ENCODE data around the gene ZNF740. TPM values are rescaled to one million over a fixed set of nuclear protein-coding genes. Genes with fewer than 3 reads are reported as not detected.

ZNF740 gene
- total and polyA plus RNA-seq, 10 of the 15 experiments (the other 5 are each of a cell fraction or from before 2014, with no cell fraction given) = 1.4 to 33.6 (median 11.3) TPM

GRCh38 chr12:53181935-53182334 lies 1.4 kb downstream of the ZNF740 start:
- TF ChIP-seq RAD51 (IDR thresholded peaks at IDR 0.05) = no peak
- no peak for TF ChIP-seq STAT3 (IDR thresholded peaks at IDR 0.05; ENCODE audit: low read depth, low read length)
- TF ChIP-seq POU2F2 (IDR thresholded peaks at IDR 0.05; ENCODE audit: borderline replicate concordance, low read depth, low read length) = no peak
- no peak for TF ChIP-seq E2F4 (IDR thresholded peaks at IDR 0.05; ENCODE audit: low read depth, low read length)
- Histone ChIP-seq H2AFZ (ENCODE audit: control insufficient read depth, low read depth, low read length) (no peak overlapping the region), H3K9me3 (replicated peaks; ENCODE audit: control insufficient read depth, insufficient read depth, low read length) (no peaks in the 10 kb centered on the region), H3K79me2 (ENCODE audit: control insufficient read depth, insufficient read depth, low read length) (peaks cover 22% of the 10 kb centered on the region), H3K4me1 (ENCODE audit: control insufficient read depth, insufficient read depth, low read length) (peaks cover 5% of the 10 kb centered on the region; the same call in 1 of the 2 replicates), H3K4me3 (peak overlapping the region; percentile 78), H3K9ac (ENCODE audit: control insufficient read depth, insufficient read depth, low read length) (no peak overlapping the region), H3K36me3 (ENCODE audit: control insufficient read depth in 2 of 2, insufficient read depth in 2 of 2, low read length in 1 of 2) (peaks cover 2 to 6% of the 10 kb centered on the region in 2 experiments; a peak in 3 of 4 replicates), H3K27ac (ENCODE audit: control insufficient read depth, insufficient read depth) (no peak overlapping the region), H4K20me1 (ENCODE audit: control insufficient read depth, insufficient read depth) (no peaks in the 10 kb centered on the region), H3K27me3 (replicated peaks in 1 of 2; ENCODE audit: control insufficient read depth in 2 of 2, insufficient read depth in 2 of 2, low read length in 1 of 2) (no peaks in the 10 kb centered on the region), H3K4me2 (ENCODE audit: control insufficient read depth, insufficient read depth) (peak overlapping the region; percentile 35)
- intact Hi-C loops (cut with micrococcal nuclease; ENCODE audit: unreplicated experiment) (loop anchor here (2.0 kb wide), 2 partner anchors 19 to 23 kb away; no protein-coding TSS in a partner anchor), in situ Hi-C loops (cut with MboI) (no loop called here)
- ChIA-PET RAD21 (ENCODE audit: unreplicated experiment) (interaction anchor here (1.0 to 4.1 kb wide), 9 partner anchors 13 to 86 kb away, joined by 4 to 36 read pairs (median 9); partner anchors contain the start of genes ESPL1 and ITGB7), SMC1A (ENCODE audit: uncharacterized antibody, unreplicated experiment) (interaction anchor here (0.5 to 5.6 kb wide), 14 partner anchors 10 to 116 kb away, joined by 3 to 39 read pairs (median 4); a partner anchor contains a TSS), POLR2A (interaction anchor here (0.6 to 4.3 kb wide), 6 partner anchors 18 to 116 kb away, joined by 3 to 48 read pairs (median 16); partner anchors contain the start of genes ESPL1 and ITGB7), CTCF (interaction anchor here (1.2 to 6.0 kb wide), 15 partner anchors 8 to 170 kb away, joined by 3 to 54 read pairs (median 8); partner anchors contain the start of genes ESPL1, ITGB7 and MYG1)
- FAIRE-seq = no peak
- 100% methylated on average over 2 of the region's 2 CpGs for WGBS (ENCODE audit: insufficient coverage, insufficient replicate concordance, low lambda C conversion rate, missing lambda C conversion rate)
- ATAC-seq = no peak
- no peak for DNase-seq (ENCODE audit: low read depth, low spot score)
- no TSS peak for BruUV-seq (replicated peaks)

- peaks cover 22% of the 10 kb centered on the region for H3K79me2 ChIP-seq (ENCODE audit: control insufficient read depth, insufficient read depth, low read length)
- BruUV-seq (replicated peaks) = no TSS peak
- ChIA-PET RAD21 (ENCODE audit: unreplicated experiment) (interaction anchor here (0.8 to 4.1 kb wide), 7 partner anchors 15 to 37 kb away, joined by 3 to 36 read pairs (median 5); partner anchors contain the start of gene ITGB7), CTCF (interaction anchor here (0.7 to 6.0 kb wide), 11 partner anchors 10 to 138 kb away, joined by 3 to 54 read pairs (median 8); partner anchors contain the start of gene ITGB7), SMC1A (ENCODE audit: uncharacterized antibody, unreplicated experiment) (interaction anchor here (1.2 to 5.6 kb wide), 7 partner anchors 10 to 96 kb away, joined by 4 to 39 read pairs (median 6); a partner anchor contains a TSS), POLR2A (interaction anchor here (3.7 kb wide), 1 partner anchor 17 kb away, joined by 47 read pairs; no protein-coding TSS in a partner anchor)
- in situ Hi-C loops (cut with MboI) (no loop called here), intact Hi-C loops (cut with micrococcal nuclease; ENCODE audit: unreplicated experiment) (no loop called here)
- H3K27me3 ChIP-seq (replicated peaks in 1 of 2; ENCODE audit: control insufficient read depth in 2 of 2, insufficient read depth in 2 of 2, low read length in 1 of 2) = no peaks in the 10 kb centered on the region
- peaks cover 5% of the 10 kb centered on the region; the same call in 1 of the 2 replicates for H3K4me1 ChIP-seq (ENCODE audit: control insufficient read depth, insufficient read depth, low read length)
- DNase-seq (ENCODE audit: low read depth, low spot score) (no peak), ATAC-seq (no peak), FAIRE-seq (no peak)
- H3K27ac ChIP-seq (ENCODE audit: control insufficient read depth, insufficient read depth) = no peak overlapping the region
- H3K9me3 ChIP-seq (replicated peaks; ENCODE audit: control insufficient read depth, insufficient read depth, low read length) = no peaks in the 10 kb centered on the region
- H3K4me3 ChIP-seq = peak overlapping the region; percentile 78; the same call in 1 of the 2 replicates
- H3K36me3 ChIP-seq (ENCODE audit: control insufficient read depth in 2 of 2, insufficient read depth in 2 of 2, low read length in 1 of 2) = peaks cover 5 to 8% of the 10 kb centered on the region in 2 experiments; a peak in 3 of 4 replicates
- H2AFZ ChIP-seq (ENCODE audit: control insufficient read depth, low read depth, low read length) = no peak overlapping the region
- peak overlapping the region; percentile 35 for H3K4me2 ChIP-seq (ENCODE audit: control insufficient read depth, insufficient read depth)
- no peaks in the 10 kb centered on the region for H4K20me1 ChIP-seq (ENCODE audit: control insufficient read depth, insufficient read depth)
- 95% methylated on average over 2 of the region's 2 CpGs for WGBS (ENCODE audit: insufficient coverage, insufficient replicate concordance, low lambda C conversion rate, missing lambda C conversion rate)
- H3K9ac ChIP-seq (ENCODE audit: control insufficient read depth, insufficient read depth, low read length) = no peak overlapping the region
- TF ChIP-seq USF2 (IDR thresholded peaks at IDR 0.05; ENCODE audit: borderline replicate concordance, low read depth, low read length) (no peak), ZNF592 (IDR thresholded peaks at IDR 0.05) (no peak), CBFB (IDR thresholded peaks at IDR 0.05; ENCODE audit: low read depth) (no peak), MEF2B (IDR thresholded peaks at IDR 0.05; ENCODE audit: partially characterized antibody, poor library complexity, severe bottlenecking) (no peak), WRNIP1 (IDR thresholded peaks at IDR 0.05; ENCODE audit: borderline replicate concordance, low read depth, low read length) (no peak)
These were observed 2.4 kb downstream of the ZNF740 start for GRCh38 chr12:53182903-53183302.

All from GM12878 (cell line).